Activated CD8-positive, alpha-beta memory T cell treated with anti-CD3 and anti-CD28 coated beads, Interleukin-2, amount 50 U/mL, for 1 hour (primary cell): Measurements from ENCODE around the gene CCSER1.
"Not testable (repeated sequence)": the region's sequence is repeated elsewhere in the genome, so short reads cannot be mapped to it uniquely, and the experiment has no call there.

Source experiments
- DNase-seq: peaks from one replicate; pipeline ENCODE4 v3.0.0-alpha.2; 2020; ENCODE audit errors: extremely low read depth

The CCSER1 gene

GRCh38 chr4:91519155-91519554 lies 1392.0 kb downstream of the CCSER1 start:
- DNase-seq: no peak

GRCh38 chr4:91525621-91526020 lies 1398.4 kb downstream of the CCSER1 start:
- DNase-seq: no peak

- no peak for DNase-seq
Measured at GRCh38 chr4:91527056-91527455, 1399.9 kb downstream of the CCSER1 start.

- no peak for DNase-seq
Measured at GRCh38 chr4:91567594-91567993, 1440.4 kb downstream of the CCSER1 start.

- no peak for DNase-seq
Measured at GRCh38 chr4:91577864-91578263, 1450.7 kb downstream of the CCSER1 start.

GRCh38 chr4:91590260-91590659 lies 1463.1 kb downstream of the CCSER1 start:
- no peak for DNase-seq

GRCh38 chr4:91592125-91592524 lies 1464.9 kb downstream of the CCSER1 start:
- no peak for DNase-seq

- DNase-seq: no peak
Measured at GRCh38 chr4:91596718-91597117, 1469.5 kb downstream of the CCSER1 start.

- DNase-seq: no peak
Measured at GRCh38 chr4:91598696-91599095, 1471.5 kb downstream of the CCSER1 start.

- no peak for DNase-seq
Measured at GRCh38 chr4:91600301-91600700, 1473.1 kb downstream of the CCSER1 start.

GRCh38 chr4:91601401-91601800 lies 1474.2 kb downstream of the CCSER1 start:
- DNase-seq: no peak

- DNase-seq: no peak
Measured at GRCh38 chr4:91611782-91612181, 1484.6 kb downstream of the CCSER1 start.

GRCh38 chr4:91620952-91621351 lies 1493.8 kb downstream of the CCSER1 start:
- no peak for DNase-seq

GRCh38 chr4:91621446-91621845 lies 1494.3 kb downstream of the CCSER1 start:
- DNase-seq: no peak

GRCh38 chr4:91622925-91623602 lies 1495.9 kb downstream of the CCSER1 start:
- no peak for DNase-seq

- DNase-seq: not testable (repeated sequence)
Measured at GRCh38 chr4:91623603-91623967, 1496.4 kb downstream of the CCSER1 start.

GRCh38 chr4:91630054-91630453 lies 1502.9 kb downstream of the CCSER1 start:
- DNase-seq: no peak

- DNase-seq: no peak
Measured at GRCh38 chr4:91630764-91631163, 1503.6 kb downstream of the CCSER1 start.

- DNase-seq: no peak
Measured at GRCh38 chr4:91631335-91631734, 1504.1 kb downstream of the CCSER1 start.

- no peak for DNase-seq
Measured at GRCh38 chr4:91636083-91636482, 1508.9 kb downstream of the CCSER1 start.
